HG02973 (cell line): ENCODE results near the gene MYO6.

Source experiments
- ATAC-seq: cut with Tn5 transposase; IDR thresholded peaks from one replicate; pipeline ENCODE4 v1.9.1; 2021; ENCODE audit warnings: moderate library complexity; ENCODE audit not compliant: unreplicated experiment

The MYO6 gene

GRCh38 chr6:75819776-75820487 is 70.9 kb downstream of the MYO6 start:
- ATAC-seq, result no peak

DNA sequence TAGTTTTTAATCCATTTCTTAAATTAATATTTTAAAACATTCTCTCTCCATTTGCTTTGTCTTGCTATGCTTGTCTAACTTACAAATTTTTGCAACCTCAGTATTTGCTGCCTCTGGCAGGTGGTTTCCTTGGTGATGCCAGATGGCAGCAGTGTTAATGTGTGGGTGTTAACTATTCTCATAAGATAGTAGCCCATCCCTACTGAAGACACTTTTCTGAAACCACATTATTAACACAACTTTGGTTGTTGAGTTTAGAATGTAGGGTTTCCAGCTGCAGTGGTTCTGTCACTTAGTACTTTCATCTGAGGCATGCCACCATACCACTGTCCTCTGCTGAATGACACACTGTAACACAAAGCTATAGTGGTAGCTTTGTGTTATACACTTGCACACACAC is 75.1 kb downstream of the MYO6 start:
- peak; percentile 89 for ATAC-seq

DNA sequence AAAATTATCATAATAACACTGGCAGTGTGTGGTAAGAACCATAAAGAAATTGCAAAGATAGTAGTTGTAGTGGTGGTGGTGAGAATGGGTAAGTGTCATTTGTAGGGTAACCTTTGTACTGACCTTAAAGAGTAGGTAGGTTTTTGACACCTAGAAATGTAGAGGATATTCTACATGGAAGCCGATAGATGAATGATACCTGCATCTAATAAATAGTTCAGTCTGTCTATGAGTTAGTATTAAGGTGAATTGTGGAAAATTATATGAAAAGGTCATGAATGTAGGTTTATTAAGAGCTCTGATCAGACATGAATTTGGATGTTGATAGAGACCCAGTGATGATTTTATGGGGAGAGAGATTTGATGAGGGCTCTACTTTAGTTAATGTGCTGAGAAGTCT is 78.1 kb downstream of the MYO6 start:
- no peak for ATAC-seq

DNA sequence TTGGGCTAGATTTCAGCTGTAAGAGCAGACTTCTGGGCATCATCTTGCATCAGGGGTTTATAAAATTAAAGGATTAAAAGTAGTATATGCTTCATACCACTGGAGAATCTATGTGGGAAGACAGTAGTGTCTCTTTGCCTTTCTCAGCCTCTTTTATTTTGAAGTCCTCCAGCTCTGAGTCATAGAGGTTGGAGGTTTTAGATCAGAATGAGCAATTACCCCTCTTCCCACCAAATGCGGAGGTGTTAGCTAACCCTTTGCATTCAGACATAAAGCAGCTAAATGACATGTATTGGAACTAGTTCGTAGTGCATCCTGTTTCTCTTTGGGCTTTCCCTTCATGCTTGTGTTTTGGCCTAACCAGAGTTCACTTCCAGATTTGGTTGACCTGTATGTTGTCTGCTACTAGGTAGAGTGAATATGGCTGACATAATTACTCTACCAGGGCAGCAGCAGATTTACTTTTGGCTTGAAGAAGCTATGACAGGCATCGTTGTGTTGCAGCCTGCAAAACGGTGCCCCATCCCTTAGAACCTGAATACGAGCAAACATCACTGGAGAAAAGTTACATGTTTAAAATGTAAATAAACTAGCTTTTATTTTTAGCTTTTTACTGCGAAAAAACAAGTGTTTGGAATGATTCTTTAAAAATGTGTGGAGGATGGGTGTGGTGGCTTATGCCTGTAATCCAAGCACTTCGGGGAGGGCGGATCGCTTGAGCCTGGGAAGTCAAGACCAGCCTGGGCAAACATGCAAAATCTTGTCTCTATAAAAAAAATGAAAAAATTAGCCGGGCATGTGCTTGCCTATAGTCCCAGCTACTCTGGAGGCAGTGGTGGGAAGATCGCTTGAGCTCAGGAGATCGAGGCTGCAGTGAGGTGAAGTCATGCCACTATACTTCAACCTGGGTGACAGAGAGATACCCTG is 82.2 kb downstream of the MYO6 start:
- ATAC-seq, result peak; percentile 88

- ATAC-seq, result no peak
These were observed 85.4 kb downstream of the MYO6 start for GRCh38 chr6:75834447-75834846.

DNA sequence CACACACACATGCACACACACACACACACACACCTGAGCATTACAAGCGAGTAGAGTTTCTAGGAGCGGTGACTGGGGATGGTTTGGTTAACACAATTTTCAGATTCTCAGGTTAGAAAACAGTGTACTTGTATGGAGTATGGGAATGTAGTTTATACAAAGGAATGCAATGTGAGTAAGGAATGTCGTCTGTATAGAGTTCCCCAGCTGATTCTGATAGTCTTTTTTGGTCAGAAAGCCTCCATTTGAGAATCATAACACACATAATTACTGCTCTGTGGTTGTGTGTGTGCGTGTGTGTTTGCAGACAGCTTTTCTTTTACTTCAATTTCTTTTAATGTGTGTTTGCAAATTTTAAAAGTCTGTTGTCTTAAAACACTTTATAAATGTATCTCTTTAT is 93.2 kb downstream of the MYO6 start:
- ATAC-seq, result no peak

GRCh38 chr6:75842732-75843131 is 93.7 kb downstream of the MYO6 start:
- ATAC-seq, result no peak

- no peak for ATAC-seq
These were observed 94.4 kb downstream of the MYO6 start for GRCh38 chr6:75843396-75843795.

GRCh38 chr6:75848274-75848673 is 99.2 kb downstream of the MYO6 start:
- no peak for ATAC-seq

GRCh38 chr6:75849329-75850025 is 100.4 kb downstream of the MYO6 start:
- no peak for ATAC-seq

- no peak for ATAC-seq
These were observed 101.2 kb downstream of the MYO6 start for GRCh38 chr6:75850026-75850833.

DNA sequence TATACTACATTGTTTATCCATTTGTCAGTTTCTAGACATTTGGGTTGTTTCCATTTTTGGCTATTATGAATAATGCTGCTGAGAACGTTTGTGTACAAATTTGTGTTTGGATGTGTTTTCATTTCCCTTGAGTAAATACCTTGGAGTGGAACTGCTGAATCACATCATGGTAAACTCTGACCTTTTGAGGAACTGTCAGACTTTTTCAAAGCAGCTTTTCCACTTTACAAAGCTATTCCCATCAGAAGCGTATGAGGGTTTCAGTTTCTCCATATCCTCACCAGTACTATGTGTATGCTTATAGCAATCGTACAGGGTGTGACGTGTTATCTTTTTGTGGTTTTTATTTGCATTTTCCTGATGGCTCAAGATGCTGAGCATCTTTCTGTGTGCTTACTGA is 103.7 kb downstream of the MYO6 start:
- ATAC-seq, result no peak

DNA sequence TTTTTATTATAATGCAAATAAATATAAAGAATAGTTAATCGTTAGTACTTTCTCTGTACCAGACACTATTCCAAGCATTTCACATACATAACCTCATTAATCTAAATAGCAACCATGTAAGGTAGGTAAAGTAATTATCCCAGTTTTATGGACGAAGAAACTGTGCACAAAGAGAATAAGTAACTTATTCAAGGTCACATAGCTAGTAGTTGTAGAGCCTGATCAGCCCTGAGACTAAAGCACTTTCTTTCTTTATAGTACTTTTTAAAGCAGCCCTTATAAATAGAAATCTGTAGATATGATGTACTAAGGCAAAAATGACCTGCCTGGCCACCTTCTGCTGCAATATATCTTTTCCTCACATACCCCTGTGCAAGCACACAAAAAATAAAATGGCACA is 104.8 kb downstream of the MYO6 start:
- ATAC-seq, result no peak

GRCh38 chr6:75855052-75855451 is 106.0 kb downstream of the MYO6 start:
- ATAC-seq, result no peak

DNA sequence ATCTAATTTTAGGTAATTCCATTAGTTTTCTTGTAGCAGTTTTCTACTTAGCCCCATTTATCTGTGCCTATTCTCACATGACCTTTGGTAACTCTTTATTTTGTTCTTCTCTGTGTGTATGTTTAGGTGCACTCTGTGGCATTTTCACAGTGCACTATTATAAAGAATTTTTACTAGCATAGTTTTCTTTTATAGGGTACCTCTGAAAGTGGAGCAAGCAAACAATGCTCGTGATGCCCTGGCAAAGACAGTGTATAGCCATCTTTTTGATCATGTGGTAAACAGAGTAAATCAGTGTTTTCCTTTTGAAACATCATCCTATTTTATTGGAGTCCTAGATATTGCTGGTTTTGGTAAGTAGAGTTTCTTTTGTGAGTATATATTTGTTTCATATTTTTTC is 107.9 kb downstream of the MYO6 start:
- no peak for ATAC-seq

DNA sequence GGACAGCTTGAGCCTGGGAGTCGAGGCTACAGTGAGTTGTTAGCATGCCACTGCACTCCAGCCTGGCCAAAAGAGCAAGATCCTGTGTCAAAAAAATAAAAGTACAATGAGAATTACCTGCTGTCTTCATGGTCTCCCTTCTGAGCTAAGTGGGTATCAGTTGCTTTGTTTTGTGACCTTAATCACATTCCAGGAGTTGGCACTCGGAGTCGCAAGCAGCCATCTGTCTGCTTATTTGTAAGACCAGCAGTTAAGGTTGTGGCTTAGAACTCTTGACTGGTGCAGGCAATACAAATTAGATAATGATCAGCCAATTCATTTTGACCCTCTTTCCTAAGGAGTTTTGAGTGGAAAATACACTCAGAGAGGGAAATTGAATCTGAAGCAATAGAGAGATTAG is 114.0 kb downstream of the MYO6 start:
- ATAC-seq, result no peak

GRCh38 chr6:75863784-75864183 is 114.7 kb downstream of the MYO6 start:
- ATAC-seq, result no peak

DNA sequence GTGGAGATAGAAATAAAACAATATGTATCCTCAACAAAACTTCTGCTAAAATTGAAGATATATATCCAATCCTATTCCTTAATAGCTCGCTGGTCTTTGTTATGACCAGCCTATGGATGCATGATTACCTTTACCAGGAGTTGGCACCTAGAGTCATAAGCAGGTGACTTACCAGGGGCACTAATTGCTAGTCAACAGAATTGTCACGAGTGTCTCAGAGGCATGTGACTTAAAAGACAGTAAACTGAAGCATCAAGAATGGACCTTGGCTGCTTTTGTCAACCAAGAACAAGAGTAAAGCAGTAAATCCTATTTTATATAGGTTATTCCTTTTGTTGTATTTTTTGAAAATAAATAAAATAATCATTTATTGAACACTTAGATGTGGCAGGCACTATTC is 115.4 kb downstream of the MYO6 start:
- ATAC-seq, result no peak

- no peak for ATAC-seq
These were observed 121.3 kb downstream of the MYO6 start for GRCh38 chr6:75870389-75870788.

DNA sequence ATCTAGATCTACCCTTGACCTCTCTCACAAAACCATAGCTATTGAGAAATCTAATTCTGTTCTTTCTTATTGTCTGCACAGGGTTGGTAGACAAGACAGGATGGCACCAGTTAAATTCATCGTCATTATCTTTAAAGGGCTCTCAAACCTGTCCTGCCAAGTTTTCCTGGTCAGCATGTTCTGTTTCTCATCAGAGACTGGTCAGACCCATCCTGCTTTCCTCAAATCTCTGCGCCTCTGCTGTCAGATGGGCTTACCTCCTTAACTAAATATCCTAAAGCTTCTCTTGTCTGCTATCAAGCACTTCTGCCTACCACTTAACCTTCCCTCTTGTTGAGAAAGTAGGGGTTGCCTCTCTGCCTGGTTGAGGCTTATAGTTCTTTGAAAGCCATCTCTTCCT is 125.2 kb downstream of the MYO6 start:
- ATAC-seq, result no peak

- no peak for ATAC-seq
These were observed 127.1 kb downstream of the MYO6 start for GRCh38 chr6:75876152-75876551.
